H1 (cell line): ENCODE measurements around the gene TMEM170A. TPM values are rescaled to one million over a fixed set of nuclear protein-coding genes. Genes with fewer than 3 reads are reported as not detected.

Experiments
- CTCF ChIA-PET: fragments of 300-600 bp; sonication (Branson Sonifier 250); formaldehyde crosslinking; loops from one replicate; lab custom pipeline; 2021; ENCODE audit not compliant: partially characterized antibody; lab: Charles Lee
- POLR2A ChIA-PET: fragments of 300-600 bp; sonication (Branson Sonifier 250); formaldehyde crosslinking; loops from one replicate; lab custom pipeline; 2021; ENCODE audit warnings: inconsistent platforms; ENCODE audit not compliant: partially characterized antibody; lab: Charles Lee
- DNase-seq, 2 experiments: peaks; one replicate each; pipeline versions ENCODE4 v3.0.0 to v3.0.0-alpha.2; 2010 to 2022; ENCODE audit warnings: low spot score in 2 of 2, low read depth in 1 of 2, mixed read lengths in 1 of 2
- FAIRE-seq: peaks from 2 replicates; lab custom pipeline; 2011; peaks lifted over from hg19 to GRCh38; lab: Jason Lieb, UNC
- H2AFZ ChIP-seq: 2 replicates; pipeline ENCODE4 v1.8.1; 2012; ENCODE audit warnings: low read length, inconsistent platforms
- H2AK5ac ChIP-seq: 2 replicates; pipeline ENCODE4 v1.6.1; 2013; ENCODE audit warnings: low read depth, low read length
- H2BK120ac ChIP-seq: replicated peaks from 2 replicates; pipeline ENCODE3; 2013; ENCODE audit warnings: low read depth, low read length, inconsistent platforms
- H2BK12ac ChIP-seq: 2 replicates; pipeline ENCODE4 v1.6.1; 2013; ENCODE audit warnings: low read depth, low read length
- H2BK15ac ChIP-seq: 2 replicates; pipeline ENCODE4 v1.6.1; 2013; ENCODE audit warnings: low read length
- H2BK20ac ChIP-seq: 2 replicates; pipeline ENCODE4 v1.6.1; 2013; ENCODE audit warnings: low read length
- H2BK5ac ChIP-seq: 2 replicates; pipeline ENCODE4 v1.6.1; 2013; ENCODE audit warnings: low read depth, low read length
- H3K14ac ChIP-seq: 2 replicates; pipeline ENCODE4 v1.6.1; 2013; ENCODE audit warnings: inconsistent platforms; ENCODE audit not compliant: insufficient read length
- H3K18ac ChIP-seq: 2 replicates; pipeline ENCODE4 v1.6.1; 2013; ENCODE audit warnings: low read length; ENCODE audit errors: extremely low read depth
- H3K23ac ChIP-seq: 2 replicates; pipeline ENCODE4 v1.6.1; 2013; ENCODE audit warnings: inconsistent platforms; ENCODE audit not compliant: insufficient read length
- H3K23me2 ChIP-seq: 2 replicates; pipeline ENCODE4 v1.6.1; 2013; ENCODE audit warnings: low read depth, low read length
- H3K27ac ChIP-seq: 2 replicates; pipeline ENCODE4 v1.6.1; 2011; ENCODE audit warnings: low read depth, low read length, inconsistent platforms
- H3K27me3 ChIP-seq, 4 experiments: replicated peaks in 1 of 4; 1 replicate in 1 of 4; 2 replicates in 3 of 4; pipeline versions ENCODE4 v1.6.1 to v1.8.1; 2011 to 2013; ENCODE audit warnings: low read length in 3 of 4, mild to moderate bottlenecking in 3 of 4, inconsistent platforms in 2 of 4, mixed read lengths in 2 of 4, moderate library complexity in 1 of 4; ENCODE audit not compliant: control insufficient read depth in 3 of 4, insufficient read depth in 3 of 4; ENCODE audit errors: extremely low read depth in 1 of 4
- H3K36me3 ChIP-seq, 4 experiments: 2 replicates each; pipeline versions ENCODE4 v1.6.1 to v1.8.1; 2011 to 2013; ENCODE audit warnings: mild to moderate bottlenecking in 4 of 4, low read length in 3 of 4, moderate library complexity in 2 of 4, control low read depth in 1 of 4, inconsistent platforms in 1 of 4; ENCODE audit not compliant: insufficient read depth in 4 of 4, control insufficient read depth in 2 of 4
- H3K4ac ChIP-seq: replicated peaks from 2 replicates; pipeline ENCODE3; 2013; ENCODE audit warnings: low read length, low read depth, mixed read lengths, inconsistent platforms; ENCODE audit not compliant: insufficient read length
- H3K4me1 ChIP-seq, 4 experiments: replicated peaks in 1 of 4; 1 replicate in 1 of 4; 2 replicates in 3 of 4; pipeline versions ENCODE4 v1.6.1 to v1.8.1; 2011 to 2013; ENCODE audit warnings: low read length in 3 of 4, inconsistent platforms in 2 of 4, mixed read lengths in 1 of 4; ENCODE audit not compliant: insufficient read depth in 4 of 4, control insufficient read depth in 3 of 4
- H3K4me2 ChIP-seq, 2 experiments: 2 replicates each; pipeline versions ENCODE4 v1.6.1 to v1.8.1; 2011 to 2013; ENCODE audit warnings: low read depth in 2 of 2, low read length in 2 of 2, control low read depth in 1 of 2, inconsistent platforms in 1 of 2, mild to moderate bottlenecking in 1 of 2; ENCODE audit not compliant: insufficient read depth in 1 of 2
- H3K4me3 ChIP-seq, 4 experiments: fragments of 200-600, 300-600 bp in 1 of 4; sonication (generic), shearing (Covaris generic), sonication (Bioruptor Twin) in 1 of 4; 2 replicates each; pipeline versions ENCODE4 v1.5.1 to v1.8.1; 2011 to 2016; ENCODE audit warnings: low read length in 4 of 4, low read depth in 3 of 4, control low read depth in 2 of 4, inconsistent platforms in 2 of 4, mild to moderate bottlenecking in 2 of 4, mixed read lengths in 1 of 4, moderate library complexity in 1 of 4; ENCODE audit not compliant: insufficient read depth in 2 of 4; ENCODE audit errors: extremely low read depth in 1 of 4
- H3K56ac ChIP-seq: replicated peaks from 2 replicates; pipeline ENCODE3; 2013; ENCODE audit warnings: low read depth, mild to moderate bottlenecking, mixed read lengths, low read length, inconsistent platforms; ENCODE audit not compliant: insufficient read length
- H3K79me1 ChIP-seq: 2 replicates; pipeline ENCODE4 v1.6.1; 2013; ENCODE audit warnings: low read depth, low read length, control low read depth
- H3K79me2 ChIP-seq, 2 experiments: 2 replicates each; pipeline versions ENCODE4 v1.6.1 to v1.8.1; 2012 to 2013; ENCODE audit warnings: low read length in 2 of 2, mild to moderate bottlenecking in 2 of 2, inconsistent platforms in 1 of 2; ENCODE audit not compliant: insufficient read depth in 2 of 2, control insufficient read depth in 1 of 2
- H3K9ac ChIP-seq, 4 experiments: replicated peaks in 1 of 4; 1 replicate in 1 of 4; 2 replicates in 3 of 4; pipeline versions ENCODE4 v1.6.1 to v1.8.1; 2011 to 2013; ENCODE audit warnings: low read depth in 3 of 4, low read length in 3 of 4, control low read depth in 2 of 4, mild to moderate bottlenecking in 2 of 4, moderate library complexity in 2 of 4, inconsistent platforms in 1 of 4; ENCODE audit errors: extremely low read depth in 1 of 4
- H3K9me3 ChIP-seq, 2 experiments: 2 replicates each; pipeline versions ENCODE4 v1.6.1 to v1.8.1; 2012 to 2013; ENCODE audit warnings: mild to moderate bottlenecking in 2 of 2, moderate library complexity in 2 of 2, control low read depth in 1 of 2, inconsistent platforms in 1 of 2, low read depth in 1 of 2, low read length in 1 of 2, mixed read lengths in 1 of 2; ENCODE audit not compliant: insufficient read depth in 2 of 2
- H4K20me1 ChIP-seq, 2 experiments: replicated peaks in 1 of 2; 2 replicates each; pipeline versions ENCODE3 to v1.8.1; 2011 to 2013; ENCODE audit warnings: inconsistent platforms in 2 of 2, low read length in 2 of 2, mild to moderate bottlenecking in 1 of 2; ENCODE audit not compliant: insufficient read depth in 2 of 2, control insufficient read depth in 1 of 2
- H4K5ac ChIP-seq: 2 replicates; pipeline ENCODE4 v1.6.1; 2013; ENCODE audit warnings: low read length, low read depth, mixed read lengths, inconsistent platforms; ENCODE audit not compliant: insufficient read length
- H4K8ac ChIP-seq: 2 replicates; pipeline ENCODE4 v1.8.0; 2013; ENCODE audit warnings: mild to moderate bottlenecking, moderate library complexity, low read length, inconsistent platforms; ENCODE audit not compliant: insufficient read depth; ENCODE audit errors: extremely low read depth
- H4K91ac ChIP-seq: replicated peaks from 2 replicates; pipeline ENCODE3; 2013; ENCODE audit warnings: low read length, mixed read lengths, inconsistent platforms; ENCODE audit not compliant: insufficient read length
- FOSL1 ChIP-seq: IDR thresholded peaks from 2 replicates; pipeline ENCODE4 v1.6.1; 2011; ENCODE audit warnings: mild to moderate bottlenecking, low read depth, low read length, moderate library complexity; ENCODE audit not compliant: insufficient read depth
- GABPA ChIP-seq: IDR thresholded peaks from 2 replicates; pipeline ENCODE4 v1.6.1; 2011; ENCODE audit warnings: mild to moderate bottlenecking, low read length, moderate library complexity, borderline replicate concordance; ENCODE audit not compliant: insufficient read depth
- JUN ChIP-seq: IDR thresholded peaks from 2 replicates; pipeline ENCODE4 v1.6.1; 2011; ENCODE audit warnings: low read depth, mild to moderate bottlenecking, improper control_type of control experiment, low read length
- KDM4A ChIP-seq: IDR thresholded peaks from one replicate; pipeline ENCODE4 v1.7.1; 2012; ENCODE audit warnings: low read depth, mild to moderate bottlenecking, moderate library complexity, low read length, inconsistent platforms; ENCODE audit not compliant: severe bottlenecking
- POLR2A ChIP-seq, 2 experiments: IDR thresholded peaks; 1 replicate in 1 of 2; 2 replicates in 1 of 2; pipeline ENCODE4 v1.6.1; 2011; ENCODE audit warnings: low read depth in 2 of 2, low read length in 2 of 2, mild to moderate bottlenecking in 2 of 2; ENCODE audit errors: control extremely low read depth in 1 of 2
- POLR2AphosphoS5 ChIP-seq: IDR thresholded peaks from 2 replicates; pipeline ENCODE4 v1.6.1; 2011; ENCODE audit warnings: low read depth, low read length
- RNF2 ChIP-seq: fragments of 200-900, 300-1000 bp; sonication (generic); IDR thresholded peaks from 2 replicates; pipeline ENCODE4 v1.7.1; 2016; ENCODE audit warnings: borderline replicate concordance, low read depth, mild to moderate bottlenecking, antibody characterized with exemption, low read length; ENCODE audit not compliant: poor library complexity, severe bottlenecking; ENCODE audit errors: missing control alignments
- RXRA ChIP-seq: IDR thresholded peaks from 2 replicates; pipeline ENCODE4 v1.6.1; 2011; ENCODE audit warnings: low read depth, mild to moderate bottlenecking, low read length, moderate library complexity; ENCODE audit not compliant: insufficient read depth
- SP2 ChIP-seq: IDR thresholded peaks from 2 replicates; pipeline ENCODE4 v1.6.1; 2012; ENCODE audit warnings: mild to moderate bottlenecking, low read length, inconsistent platforms
- TEAD4 ChIP-seq: IDR thresholded peaks from 2 replicates; pipeline ENCODE4 v1.6.1; 2012; ENCODE audit warnings: low read depth, low read length, inconsistent platforms, mixed read lengths
- USF2 ChIP-seq: IDR thresholded peaks from 2 replicates; pipeline ENCODE4 v1.6.1; 2011; ENCODE audit warnings: low read length, improper control_type of control experiment
- WGBS, 2 experiments: shearing (Covaris generic) in 1 of 2; methylation state at CpG; one replicate each; pipeline versions ENCODE4 v1.1.6 to v1.1.7; 2013 to 2015; ENCODE audit warnings: low lambda C conversion rate in 2 of 2, mixed read lengths in 2 of 2, inconsistent platforms in 1 of 2, low coverage in 1 of 2, missing lambda C conversion rate in 1 of 2; ENCODE audit not compliant: insufficient replicate concordance in 2 of 2, insufficient coverage in 1 of 2, insufficient read length in 1 of 2; ENCODE audit errors: extremely low coverage in 1 of 2, missing lambda C conversion rate in 1 of 2; 5-methylcytosine and 5-hydroxymethylcytosine counted together
- polyA plus RNA-seq, 7 experiments: library from polyadenylated mRNA; depleted of rRNA in 3 of 7; stranded (reverse) in 5 of 7; unstranded in 2 of 7; fragments of >200 nt in 5 of 7; fragments of 200-250 nt in 2 of 7; gene quantifications; 1 replicate in 5 of 7; 2 replicates in 1 of 7; 4 replicates in 1 of 7; pipeline versions ENCODE4 v1.2.1 to v1.2.3, GENCODE V29; 2011 to 2013; ENCODE audit warnings: missing spikeins in 2 of 7, mixed read lengths in 2 of 7
- total RNA-seq: library from RNA; stranded (reverse); fragmentation: NEBNext Ultra II Directional; extraction: Animal tissue kit (Norgen Biotek cat#: 25700); gene quantifications from 2 replicates; pipeline ENCODE4 v1.2.1, GENCODE V29; 2021

Gene TMEM170A
- total and polyA plus RNA-seq, 2 of the 8 experiments (the other 6 are each of a cell fraction or from before 2014, with no cell fraction given): 22.9 to 56.6 TPM

GRCh38 chr16:75402159-75402820 is 62.2 kb downstream of the TMEM170A start:
- Histone ChIP-seq H3K27ac (no peak overlapping the region), H2AK5ac (no peak overlapping the region), H3K36me3 (peaks cover 0 to 15% (median 8%) of the 10 kb centered on the region in 4 experiments; a peak in 6 of 8 replicates), H3K9me3 (no peaks in the 10 kb centered on the region), H4K91ac (no peak overlapping the region), H4K20me1 (peaks cover 0 to 5% of the 10 kb centered on the region in 2 experiments), H2AFZ (no peak overlapping the region), H3K4ac (no peak overlapping the region), H4K8ac (no peak overlapping the region), H3K14ac (no peak overlapping the region), H3K4me1 (no peaks in the 10 kb centered on the region), H3K56ac (no peak overlapping the region), H2BK12ac (no peak overlapping the region), H2BK120ac (no peak overlapping the region), H2BK15ac (no peak overlapping the region), H3K27me3 (no peaks in the 10 kb centered on the region), H3K23me2 (no peaks in the 10 kb centered on the region), H3K4me3 (no peak overlapping the region), H3K79me2 (peaks cover 0 to 4% of the 10 kb centered on the region in 2 experiments; a peak in 1 of 4 replicates), H2BK5ac (no peak overlapping the region), H3K9ac (no peak overlapping the region), H2BK20ac (no peak overlapping the region), H4K5ac (no peak overlapping the region), H3K4me2 (no peak overlapping the region), H3K79me1 (no peaks in the 10 kb centered on the region; the same call in none of the 2 replicates), H3K23ac (no peak overlapping the region), H3K18ac (no peak overlapping the region)
- ChIA-PET CTCF (interaction anchor here (0.9 to 3.9 kb wide), 18 partner anchors 9 to 212 kb away, joined by 3 to 33 read pairs (median 4); no protein-coding TSS in a partner anchor), POLR2A (no interaction called here)
- 80% methylated on average over 2 of the region's 2 CpGs; no CpG with 5 or more reads in 1 of the 2 experiments for WGBS, 2 experiments
- no peak for DNase-seq
- FAIRE-seq: no peak
- no peak for TF ChIP-seq SP2
- TF ChIP-seq POLR2A (IDR thresholded peaks at IDR 0.05; ENCODE audit: control extremely low read depth in 1 of 2, low read depth in 2 of 2, low read length in 2 of 2): no peak
- TF ChIP-seq GABPA: no peak
- no peak for TF ChIP-seq POLR2AphosphoS5
- no peak for TF ChIP-seq FOSL1
- TF ChIP-seq KDM4A: no peak
- no peak for TF ChIP-seq RXRA
- TF ChIP-seq USF2: no peak
- no peak for TF ChIP-seq JUN
- no peak for TF ChIP-seq TEAD4
- TF ChIP-seq RNF2: no peak
